Ishikawa (cell line): Measurements from ENCODE around the gene HIBADH.

Experiments used
- CEBPB ChIP-seq: IDR thresholded peaks from 2 replicates; pipeline ENCODE4 v1.6.1; 2012
- CREB1 ChIP-seq: IDR thresholded peaks from 2 replicates; pipeline ENCODE4 v1.6.1; 2012; ENCODE audit warnings: low read depth
- EGR1 ChIP-seq: IDR thresholded peaks from 2 replicates; pipeline ENCODE4 v1.6.1; 2012
- EP300 ChIP-seq: IDR thresholded peaks from 2 replicates; pipeline ENCODE4 v1.6.1; 2012; ENCODE audit warnings: borderline replicate concordance
- FOXM1 ChIP-seq: IDR thresholded peaks from 2 replicates; pipeline ENCODE4 v1.6.1; 2012; ENCODE audit warnings: low read depth, borderline replicate concordance
- NFIC ChIP-seq: IDR thresholded peaks from 2 replicates; pipeline ENCODE4 v1.6.1; 2012
- RAD21 ChIP-seq: IDR thresholded peaks from 2 replicates; pipeline ENCODE4 v1.6.1; 2012; ENCODE audit warnings: low read depth
- TAF1 ChIP-seq: IDR thresholded peaks from 2 replicates; pipeline ENCODE4 v1.6.1; 2012; ENCODE audit warnings: low read depth, mild to moderate bottlenecking
- TCF12 ChIP-seq: IDR thresholded peaks from 2 replicates; pipeline ENCODE4 v1.6.1; 2012; ENCODE audit warnings: low read depth
- TEAD4 ChIP-seq: IDR thresholded peaks from 2 replicates; pipeline ENCODE4 v1.6.1; 2012
- YY1 ChIP-seq: IDR thresholded peaks from 2 replicates; pipeline ENCODE4 v1.6.1; 2012; ENCODE audit warnings: low read depth
- ZBTB7A ChIP-seq: IDR thresholded peaks from 2 replicates; pipeline ENCODE4 v1.6.1; 2012; ENCODE audit warnings: low read depth
- TF ChIP-seq, protein P1 (sequence below): IDR thresholded peaks from 2 replicates; pipeline ENCODE4 v1.6.1; 2012
- TF ChIP-seq, protein P2 (sequence below): IDR thresholded peaks from 2 replicates; pipeline ENCODE4 v1.6.1; 2012; ENCODE audit warnings: low read depth, mild to moderate bottlenecking
- TF ChIP-seq, protein P3 (sequence below): IDR thresholded peaks from 2 replicates; pipeline ENCODE4 v1.6.1; 2012

Gene HIBADH

DNA sequence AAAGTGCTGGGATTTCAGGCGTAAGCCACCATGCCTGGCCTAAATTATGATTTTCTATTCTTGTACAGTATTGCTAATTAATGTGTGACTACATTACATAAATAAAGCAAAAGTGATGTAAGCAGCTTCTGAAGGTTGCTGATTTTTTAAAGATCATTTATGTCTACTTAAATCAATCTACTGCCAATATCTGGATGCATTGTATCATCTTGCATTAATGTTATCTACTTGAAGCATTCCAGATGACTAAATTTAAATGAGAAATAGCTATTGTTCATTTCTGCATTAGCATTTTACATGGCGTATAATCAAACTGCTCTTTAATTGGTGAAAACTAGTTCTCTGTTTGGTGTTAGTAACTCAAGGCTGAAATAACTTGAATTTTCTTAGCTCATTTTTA, 37.1 kb upstream of the HIBADH start:
- TF ChIP-seq TEAD4 (no peak), NFIC (no peak), YY1 (no peak), TCF12 (no peak), FOXM1 (no peak)

DNA sequence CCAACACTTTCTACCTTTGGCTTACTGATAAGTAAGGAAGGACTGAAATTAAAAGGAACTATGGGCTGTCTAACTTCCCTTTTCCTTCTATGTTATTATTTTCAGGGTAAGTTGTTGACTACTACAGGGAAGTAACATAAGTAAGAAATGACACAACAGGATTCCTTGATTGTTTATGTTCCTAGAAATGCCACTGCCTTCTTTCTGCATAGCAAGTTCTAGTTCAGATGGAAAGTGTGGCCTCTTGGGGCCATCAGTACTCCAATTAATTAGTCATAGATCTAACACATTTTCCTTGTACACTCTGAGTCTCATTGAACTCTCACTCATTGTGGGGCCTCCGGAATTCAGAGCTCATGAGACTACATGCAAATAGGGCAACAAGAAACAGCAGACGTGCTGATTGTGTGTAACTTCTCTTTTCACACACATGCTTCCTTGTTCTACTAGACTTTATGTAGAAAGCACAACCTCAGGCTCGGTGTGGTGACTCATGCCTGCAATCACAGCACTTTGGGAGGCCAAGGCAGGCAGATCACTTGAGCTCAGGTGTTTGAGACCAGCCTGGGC, 35.3 kb upstream of the HIBADH start:
- TF ChIP-seq CREB1 (no peak), TEAD4 (no peak), ZBTB7A (no peak), TCF12 (no peak), RAD21 (no peak), FOXM1 (no peak), EP300 (no peak), TAF1 (no peak), NFIC (no peak), CEBPB (no peak), YY1 (no peak)
- TF ChIP-seq, protein P1, sequence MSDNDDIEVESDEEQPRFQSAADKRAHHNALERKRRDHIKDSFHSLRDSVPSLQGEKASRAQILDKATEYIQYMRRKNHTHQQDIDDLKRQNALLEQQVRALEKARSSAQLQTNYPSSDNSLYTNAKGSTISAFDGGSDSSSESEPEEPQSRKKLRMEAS: no peak
- TF ChIP-seq, protein P2, sequence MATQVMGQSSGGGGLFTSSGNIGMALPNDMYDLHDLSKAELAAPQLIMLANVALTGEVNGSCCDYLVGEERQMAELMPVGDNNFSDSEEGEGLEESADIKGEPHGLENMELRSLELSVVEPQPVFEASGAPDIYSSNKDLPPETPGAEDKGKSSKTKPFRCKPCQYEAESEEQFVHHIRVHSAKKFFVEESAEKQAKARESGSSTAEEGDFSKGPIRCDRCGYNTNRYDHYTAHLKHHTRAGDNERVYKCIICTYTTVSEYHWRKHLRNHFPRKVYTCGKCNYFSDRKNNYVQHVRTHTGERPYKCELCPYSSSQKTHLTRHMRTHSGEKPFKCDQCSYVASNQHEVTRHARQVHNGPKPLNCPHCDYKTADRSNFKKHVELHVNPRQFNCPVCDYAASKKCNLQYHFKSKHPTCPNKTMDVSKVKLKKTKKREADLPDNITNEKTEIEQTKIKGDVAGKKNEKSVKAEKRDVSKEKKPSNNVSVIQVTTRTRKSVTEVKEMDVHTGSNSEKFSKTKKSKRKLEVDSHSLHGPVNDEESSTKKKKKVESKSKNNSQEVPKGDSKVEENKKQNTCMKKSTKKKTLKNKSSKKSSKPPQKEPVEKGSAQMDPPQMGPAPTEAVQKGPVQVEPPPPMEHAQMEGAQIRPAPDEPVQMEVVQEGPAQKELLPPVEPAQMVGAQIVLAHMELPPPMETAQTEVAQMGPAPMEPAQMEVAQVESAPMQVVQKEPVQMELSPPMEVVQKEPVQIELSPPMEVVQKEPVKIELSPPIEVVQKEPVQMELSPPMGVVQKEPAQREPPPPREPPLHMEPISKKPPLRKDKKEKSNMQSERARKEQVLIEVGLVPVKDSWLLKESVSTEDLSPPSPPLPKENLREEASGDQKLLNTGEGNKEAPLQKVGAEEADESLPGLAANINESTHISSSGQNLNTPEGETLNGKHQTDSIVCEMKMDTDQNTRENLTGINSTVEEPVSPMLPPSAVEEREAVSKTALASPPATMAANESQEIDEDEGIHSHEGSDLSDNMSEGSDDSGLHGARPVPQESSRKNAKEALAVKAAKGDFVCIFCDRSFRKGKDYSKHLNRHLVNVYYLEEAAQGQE: no peak
- TF ChIP-seq, protein P3, sequence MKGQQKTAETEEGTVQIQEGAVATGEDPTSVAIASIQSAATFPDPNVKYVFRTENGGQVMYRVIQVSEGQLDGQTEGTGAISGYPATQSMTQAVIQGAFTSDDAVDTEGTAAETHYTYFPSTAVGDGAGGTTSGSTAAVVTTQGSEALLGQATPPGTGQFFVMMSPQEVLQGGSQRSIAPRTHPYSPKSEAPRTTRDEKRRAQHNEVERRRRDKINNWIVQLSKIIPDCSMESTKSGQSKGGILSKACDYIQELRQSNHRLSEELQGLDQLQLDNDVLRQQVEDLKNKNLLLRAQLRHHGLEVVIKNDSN: no peak

DNA sequence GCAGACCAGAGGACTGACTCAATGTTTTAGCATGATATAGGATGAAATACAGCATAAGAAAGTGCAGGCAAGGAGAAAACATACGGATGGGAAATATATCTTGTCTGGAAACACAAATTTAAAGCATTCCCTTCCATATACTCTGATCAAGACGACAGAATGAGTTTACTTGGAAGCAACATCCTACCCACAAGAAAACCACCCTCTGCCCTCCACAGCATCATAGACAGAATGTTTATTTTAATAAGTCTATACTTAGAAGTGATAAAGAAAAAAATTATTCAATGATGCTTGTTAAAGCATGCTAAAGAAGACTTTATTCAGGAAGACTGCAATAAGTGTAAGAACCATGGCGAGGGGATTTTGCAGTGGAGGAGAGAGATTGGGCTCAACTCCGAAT, 32.4 kb upstream of the HIBADH start:
- TF ChIP-seq, protein P3: no peak
- TF ChIP-seq TAF1 (no peak), CREB1 (no peak), TEAD4 (no peak), CEBPB (no peak), NFIC (no peak), FOXM1 (no peak), EGR1 (no peak), EP300 (no peak), TCF12 (no peak), YY1 (no peak)
- TF ChIP-seq, protein P2: no peak
- TF ChIP-seq, protein P1: no peak

DNA sequence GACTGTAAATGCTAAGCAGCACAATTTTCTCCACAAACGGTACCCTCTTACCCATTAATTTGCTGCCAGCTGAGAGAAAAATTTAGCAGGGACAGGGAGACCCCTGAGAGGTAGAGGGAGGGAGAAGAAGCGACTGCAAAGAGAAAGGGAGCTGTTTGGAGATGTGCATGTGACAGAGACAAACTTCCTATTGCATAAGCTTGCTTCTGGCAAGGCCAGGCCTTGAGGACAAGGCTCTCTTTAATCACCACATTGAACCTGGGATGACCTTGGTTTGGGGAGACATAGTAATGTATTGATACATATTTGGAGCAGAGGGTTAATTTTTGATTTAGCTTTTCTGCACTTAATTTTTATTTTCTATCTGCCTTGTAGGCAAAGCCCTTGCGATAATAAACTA, 31.1 kb upstream of the HIBADH start:
- TF ChIP-seq EGR1 (no peak), CEBPB (no peak), CREB1 (no peak), NFIC (no peak), YY1 (no peak), ZBTB7A (no peak), FOXM1 (no peak), RAD21 (no peak), TCF12 (no peak), TEAD4 (no peak), TAF1 (no peak), EP300 (no peak)
- TF ChIP-seq, protein P1: no peak
- TF ChIP-seq, protein P3: no peak
- TF ChIP-seq, protein P2: no peak
